Activated CD4-positive, CD25-positive, alpha-beta regulatory T cell treated with anti-CD3 and anti-CD28 coated beads, Interleukin-2, amount 50 U/mL, for 16 hours (primary cell): ENCODE results near the gene SLC39A5.
"Not testable (repeated sequence)": the region's sequence is repeated elsewhere in the genome, so short reads cannot be mapped to it uniquely, and the experiment has no call there.

Experiments used
- DNase-seq: peaks from one replicate; pipeline ENCODE4 v3.0.0-alpha.2; 2020; ENCODE audit warnings: low read depth, low spot score

SLC39A5 gene

DNA sequence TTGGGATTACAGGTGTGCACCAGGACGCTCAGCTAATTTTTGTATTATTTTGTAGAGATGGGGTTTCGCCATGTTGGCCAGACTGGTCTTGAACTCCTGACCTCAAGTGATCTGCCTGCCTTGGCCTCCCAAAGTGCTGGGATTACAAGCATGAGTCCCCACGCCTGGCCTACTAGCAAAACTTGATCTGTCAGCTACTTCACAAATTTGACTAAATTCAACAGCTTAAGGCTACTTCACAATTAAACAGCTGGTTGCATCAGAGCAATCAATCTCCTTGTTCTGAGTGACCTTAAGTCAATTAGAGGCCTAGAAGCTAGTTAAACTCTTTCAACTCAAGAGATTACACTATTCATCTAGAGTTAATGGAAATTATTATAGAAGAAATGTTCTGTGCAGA is 49.1 kb downstream of the SLC39A5 start:
- no peak for DNase-seq

DNA sequence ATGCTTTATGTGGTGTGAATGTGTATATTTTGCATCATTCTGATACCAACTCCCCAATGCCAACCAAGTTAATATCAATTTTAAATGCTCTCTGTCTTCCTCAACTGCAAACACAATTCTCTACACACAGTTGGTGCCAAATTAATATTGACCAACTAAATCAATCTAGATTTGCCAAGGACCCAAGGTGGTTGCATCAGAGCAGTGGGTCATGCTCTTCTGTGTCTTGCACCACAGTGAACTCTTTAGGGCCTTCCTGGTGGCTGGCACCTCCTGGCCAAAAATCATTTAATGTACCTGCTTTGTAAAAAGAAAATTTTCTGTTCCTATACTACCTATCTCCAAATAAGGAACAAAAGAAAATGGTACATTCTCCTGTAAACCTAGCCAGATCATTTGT is 51.0 kb downstream of the SLC39A5 start:
- no peak for DNase-seq

DNA sequence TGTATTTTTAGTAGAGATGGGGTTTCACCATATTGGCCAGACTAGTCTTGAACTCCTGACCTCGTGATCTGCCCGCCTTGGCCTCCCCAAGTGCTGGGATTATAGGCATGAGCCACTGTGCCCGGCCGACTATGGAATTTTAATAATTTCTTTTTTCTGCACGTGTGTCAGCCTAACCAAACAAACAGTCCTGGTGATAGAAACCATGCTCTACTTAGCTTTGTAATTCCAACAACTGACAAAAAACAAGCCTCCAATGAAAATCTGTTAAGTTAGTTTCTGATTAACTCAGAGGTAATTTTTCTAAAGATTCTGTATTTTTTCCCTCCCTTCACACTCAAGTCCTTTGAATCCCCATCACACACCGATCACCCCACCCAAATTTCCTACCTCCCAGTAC is 52.2 kb downstream of the SLC39A5 start:
- no peak for DNase-seq

DNA sequence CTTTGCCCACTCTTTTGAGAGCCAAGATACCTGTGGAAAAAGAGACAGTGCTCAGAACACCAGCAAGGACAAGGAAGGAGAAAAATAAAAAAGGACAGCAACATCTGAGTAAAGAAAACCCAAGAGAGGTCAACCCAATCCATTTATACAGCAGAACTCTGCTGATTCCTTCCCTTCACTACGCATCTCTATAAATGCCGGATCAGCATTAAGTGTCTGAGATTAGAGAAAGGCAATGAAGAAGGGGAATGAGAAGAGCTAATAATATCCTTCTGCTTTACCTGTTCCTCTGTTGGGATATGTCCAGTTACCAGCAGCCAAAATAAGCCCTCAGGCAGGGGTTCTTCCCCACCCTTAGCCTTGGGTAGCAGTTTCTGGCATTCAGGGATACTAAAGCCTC is 52.7 kb downstream of the SLC39A5 start:
- DNase-seq: no peak

DNA sequence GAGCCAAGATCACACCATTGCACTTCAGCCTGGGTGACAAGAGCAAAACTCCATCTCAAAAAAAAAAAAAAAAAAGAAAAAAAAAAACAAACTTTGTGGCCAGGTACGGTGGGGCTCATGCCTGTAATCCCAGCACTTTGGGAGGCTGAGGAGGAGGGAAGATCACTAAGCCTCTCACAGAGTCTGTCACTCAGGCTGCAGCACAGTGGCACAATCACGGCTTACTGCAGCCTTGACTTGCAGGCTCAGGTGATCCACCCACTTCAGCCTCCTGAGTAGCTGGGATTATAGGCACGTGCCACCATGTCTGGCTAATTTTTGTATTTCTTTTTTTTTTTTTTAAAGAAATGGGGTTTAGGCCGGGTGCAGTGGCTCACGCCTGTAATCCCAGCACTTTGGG is 54.4 kb downstream of the SLC39A5 start:
- not testable (repeated sequence) for DNase-seq

DNA sequence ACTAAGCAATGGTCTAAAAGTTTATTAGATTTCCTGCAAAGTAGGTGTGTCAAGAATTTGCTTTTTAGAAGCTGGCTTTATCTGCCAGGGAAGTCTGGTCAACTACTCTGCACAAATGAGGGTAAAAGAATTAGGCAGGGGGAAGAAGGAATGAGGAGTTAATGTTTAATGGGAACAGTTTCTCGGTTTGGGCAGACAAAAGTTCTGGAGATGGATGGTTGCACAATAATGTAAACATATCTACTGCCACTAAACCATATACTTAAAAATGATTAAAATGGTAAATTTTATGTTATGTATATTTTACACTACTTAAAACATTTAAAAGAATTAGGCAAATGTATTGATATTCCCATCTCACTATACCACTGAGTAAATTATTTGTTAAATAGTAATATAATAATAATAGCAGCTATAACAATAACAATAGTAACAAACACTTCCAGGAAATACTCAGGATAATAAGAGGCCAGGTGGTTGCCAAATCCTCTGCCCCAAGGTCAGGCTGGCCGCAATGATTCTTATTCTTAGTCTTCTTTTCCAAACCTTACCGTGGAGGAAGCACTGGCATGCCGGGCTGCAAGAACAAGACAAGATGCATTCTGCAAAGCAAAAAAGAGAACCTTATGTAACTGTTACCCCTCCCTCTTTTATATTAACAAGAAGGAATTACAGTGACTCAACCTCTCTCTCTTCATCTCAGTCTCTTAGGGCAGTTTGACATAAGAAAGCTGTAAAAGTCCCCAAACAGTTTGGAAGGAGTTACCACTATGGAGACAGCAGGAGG is 56.4 kb downstream of the SLC39A5 start:
- DNase-seq: no peak
